ENCODE results near the gene PTP4A1.

- no peak for TF ChIP-seq CTCF (IDR thresholded peaks at IDR 0.05)
- TF ChIP-seq EZH2phosphoT487 (IDR thresholded peaks at IDR 0.05): no peak
- no peak for TF ChIP-seq EZH2 (IDR thresholded peaks at IDR 0.05)
These were observed 20.6 kb downstream of the PTP4A1 start for GRCh38 chr6:63592886-63593285.
